Measurements from ENCODE around the gene ENG. TPM values are rescaled to one million over a fixed set of nuclear protein-coding genes. Genes with fewer than 3 reads are reported as not detected.

ENG gene
- total RNA-seq, 1 donor from 2014 or later, result 3.3 TPM

- Mint-ChIP-seq H3K27ac (ENCODE audit: unreplicated experiment) (no peak overlapping the region), H3K36me3 (ENCODE audit: low read depth) (peaks cover 45% of the 10 kb centered on the region), H3K27me3 (ENCODE audit: low read depth) (no peaks in the 10 kb centered on the region), H3K9me3 (peaks cover 6% of the 10 kb centered on the region), H3K4me3 (no peak overlapping the region), H3K4me1 (no peaks in the 10 kb centered on the region)
- no peak for TF ChIP-seq CTCF (conservative IDR thresholded peaks at IDR 0.05)
- DNase-seq (ENCODE audit: low read depth, low spot score), result no peak
Observed at GRCh38 chr9:127890053-127890452, 35.6 kb upstream of the ENG start.

- peaks cover 22% of the 10 kb centered on the region for H3K36me3 Mint-ChIP-seq (ENCODE audit: low read depth)
- no peaks in the 10 kb centered on the region for H3K27me3 Mint-ChIP-seq (ENCODE audit: low read depth)
- H3K4me3 Mint-ChIP-seq, result no peak overlapping the region
- peaks cover 2% of the 10 kb centered on the region for H3K9me3 Mint-ChIP-seq
- TF ChIP-seq CTCF (conservative IDR thresholded peaks at IDR 0.05), result peak; percentile 37
- H3K27ac Mint-ChIP-seq (ENCODE audit: unreplicated experiment), result no peak overlapping the region
- no peak for DNase-seq (ENCODE audit: low read depth, low spot score)
- peaks cover 8% of the 10 kb centered on the region for H3K4me1 Mint-ChIP-seq
Observed at GRCh38 chr9:127887792-127888191, 33.3 kb upstream of the ENG start.

- H3K27me3 Mint-ChIP-seq (ENCODE audit: low read depth), result no peaks in the 10 kb centered on the region
- H3K27ac Mint-ChIP-seq (ENCODE audit: unreplicated experiment), result peak overlapping the region; percentile 60
- DNase-seq (ENCODE audit: low read depth, low spot score), result no peak
- peaks cover 8% of the 10 kb centered on the region for H3K4me1 Mint-ChIP-seq
- no peak overlapping the region for H3K4me3 Mint-ChIP-seq
- peaks cover 13% of the 10 kb centered on the region for H3K36me3 Mint-ChIP-seq (ENCODE audit: low read depth)
- no peak for TF ChIP-seq CTCF (conservative IDR thresholded peaks at IDR 0.05)
- H3K9me3 Mint-ChIP-seq, result no peaks in the 10 kb centered on the region
Observed at GRCh38 chr9:127886401-127886972, 32.0 kb upstream of the ENG start.

GRCh38 chr9:127885508-127886281 lies 31.2 kb upstream of the ENG start:
- Mint-ChIP-seq H3K9me3 (no peaks in the 10 kb centered on the region), H3K27ac (ENCODE audit: unreplicated experiment) (no peak overlapping the region), H3K4me1 (peaks cover 8% of the 10 kb centered on the region), H3K27me3 (ENCODE audit: low read depth) (no peaks in the 10 kb centered on the region), H3K36me3 (ENCODE audit: low read depth) (peaks cover 8% of the 10 kb centered on the region), H3K4me3 (no peak overlapping the region)
- DNase-seq (ENCODE audit: low read depth, low spot score), result no peak
- no peak for TF ChIP-seq CTCF (conservative IDR thresholded peaks at IDR 0.05)

- Mint-ChIP-seq H3K36me3 (ENCODE audit: low read depth) (peaks cover 8% of the 10 kb centered on the region), H3K27me3 (ENCODE audit: low read depth) (no peaks in the 10 kb centered on the region), H3K27ac (ENCODE audit: unreplicated experiment) (no peak overlapping the region), H3K9me3 (no peaks in the 10 kb centered on the region), H3K4me3 (no peak overlapping the region), H3K4me1 (peaks cover 8% of the 10 kb centered on the region)
- no peak for TF ChIP-seq CTCF (conservative IDR thresholded peaks at IDR 0.05)
- DNase-seq (ENCODE audit: low read depth, low spot score), result no peak
Observed at GRCh38 chr9:127884976-127885490, 30.6 kb upstream of the ENG start.
